IPS-11a (cell line): ENCODE measurements around the gene SERPINA5.

Source experiments
- H3K4me3 ChIP-seq: one replicate; pipeline ENCODE4 v1.5.1; 2013; ENCODE audit warnings: low read depth, low read length, control low read depth

Gene SERPINA5

DNA sequence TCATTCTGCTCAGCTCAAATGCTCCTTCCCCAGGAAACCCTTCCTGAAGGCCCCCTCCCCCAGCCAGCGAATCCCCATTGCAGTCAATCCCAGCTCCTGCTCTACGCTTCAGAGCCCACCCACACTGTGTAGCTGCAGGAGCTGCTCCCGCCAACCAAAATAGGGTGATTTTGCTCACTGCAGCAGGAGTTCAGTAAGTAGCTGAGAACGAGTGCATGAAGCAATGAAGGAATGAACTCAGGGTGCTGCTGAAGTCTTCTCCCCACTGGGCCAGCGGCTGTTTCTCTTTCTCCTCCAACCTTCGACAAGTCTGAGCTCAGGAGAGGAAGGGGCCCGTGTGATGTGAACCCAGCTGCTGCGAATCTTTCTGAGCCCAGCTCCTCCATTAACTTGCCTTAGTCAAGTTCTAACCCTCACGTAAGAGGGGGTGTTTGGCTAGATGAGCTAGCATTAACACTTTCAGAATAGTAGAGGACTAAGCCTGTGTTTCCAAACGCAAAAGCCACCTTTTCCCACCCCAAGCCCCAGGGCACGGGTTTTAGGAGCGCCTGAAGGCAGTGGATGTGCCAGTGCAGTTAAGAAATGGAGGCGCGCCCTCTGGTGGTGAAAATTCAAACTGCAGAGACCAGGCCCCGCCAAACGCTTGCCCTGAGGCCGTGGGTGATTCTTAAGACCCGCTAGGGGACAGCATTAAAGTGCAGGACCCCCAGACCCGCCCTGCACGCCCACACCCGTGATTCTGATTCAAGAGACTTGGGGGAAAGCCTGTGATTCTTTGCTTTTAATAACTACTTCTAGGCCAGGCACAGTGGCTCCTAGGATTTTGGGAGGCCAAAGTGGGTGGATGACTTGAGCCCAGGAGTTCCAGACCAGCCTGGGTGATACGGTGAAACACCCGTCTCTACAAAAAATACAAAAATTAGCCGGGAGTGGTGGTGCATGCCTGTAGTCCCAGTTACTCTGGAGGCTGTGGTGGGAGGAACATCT, 31.9 kb upstream of the SERPINA5 start:
- no peak overlapping the region for H3K4me3 ChIP-seq

GRCh38 chr14:94550041-94550440, 31.2 kb upstream of the SERPINA5 start:
- H3K4me3 ChIP-seq: no peak overlapping the region

DNA sequence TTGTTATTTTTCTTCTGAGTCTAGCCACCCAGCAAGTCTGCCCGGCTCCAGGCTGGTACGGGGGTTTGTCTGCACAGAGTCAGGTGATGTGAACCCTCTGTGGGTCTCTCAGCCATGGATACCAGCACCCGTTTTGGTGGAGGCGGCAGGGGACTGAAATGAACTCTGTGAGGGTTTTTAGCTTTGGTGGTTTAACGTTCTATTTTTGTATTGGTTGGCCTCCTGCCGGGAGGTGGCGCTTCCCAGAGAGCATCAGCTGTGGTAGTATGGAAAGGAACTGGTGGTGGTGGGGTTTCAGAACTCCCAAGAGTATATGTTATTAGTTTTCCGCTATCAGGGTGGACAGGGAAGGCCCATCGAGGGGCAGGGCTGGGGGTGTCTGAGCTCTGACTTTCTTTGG, 25.2 kb upstream of the SERPINA5 start:
- no peak overlapping the region for H3K4me3 ChIP-seq

- no peak overlapping the region for H3K4me3 ChIP-seq
Measured at GRCh38 chr14:94557327-94557726, 23.9 kb upstream of the SERPINA5 start.

GRCh38 chr14:94558842-94559241, 22.4 kb upstream of the SERPINA5 start:
- no peak overlapping the region for H3K4me3 ChIP-seq

DNA sequence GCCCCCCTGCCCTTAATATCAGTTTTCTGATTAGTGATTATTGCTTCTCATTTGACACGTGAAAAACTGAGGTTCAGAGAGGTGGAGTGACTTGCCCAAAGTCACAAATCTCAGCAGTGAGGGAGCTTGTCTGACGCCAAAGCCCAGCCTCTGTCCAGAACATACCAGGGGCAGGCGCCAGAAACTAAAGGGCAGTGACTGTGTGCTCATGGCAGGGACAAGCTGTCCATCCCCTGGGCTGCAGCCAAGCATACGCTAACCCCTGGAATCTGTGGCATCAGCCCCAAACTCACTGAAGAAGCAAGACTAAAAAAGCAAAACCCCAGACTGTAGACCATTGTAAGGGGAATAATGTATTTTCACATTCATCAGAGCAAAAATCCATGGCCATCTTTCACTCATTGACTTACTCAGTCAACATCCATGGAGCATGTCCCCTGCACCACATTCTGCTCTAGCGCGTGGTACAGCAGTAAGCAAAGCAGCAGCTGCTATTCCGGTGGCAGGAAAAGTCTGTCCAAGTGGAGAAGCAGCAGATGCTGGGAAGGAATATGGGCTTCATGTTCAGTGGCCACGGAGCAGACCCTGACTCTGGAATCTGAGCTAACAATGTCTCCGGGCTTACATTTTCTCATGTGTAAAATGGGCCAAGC, 21.5 kb upstream of the SERPINA5 start:
- no peak overlapping the region for H3K4me3 ChIP-seq

GRCh38 chr14:94560291-94560665, 20.9 kb upstream of the SERPINA5 start:
- H3K4me3 ChIP-seq: no peak overlapping the region

GRCh38 chr14:94560751-94561655, 20.2 kb upstream of the SERPINA5 start, which contains the start of gene SERPINA4:
Gene SERPINA4 (plus strand): TSS chr14:94561442. CDS start chr14:94563483, 2,041 bp downstream.
- no peak within 1 kb of the TSS for H3K4me3 ChIP-seq

DNA sequence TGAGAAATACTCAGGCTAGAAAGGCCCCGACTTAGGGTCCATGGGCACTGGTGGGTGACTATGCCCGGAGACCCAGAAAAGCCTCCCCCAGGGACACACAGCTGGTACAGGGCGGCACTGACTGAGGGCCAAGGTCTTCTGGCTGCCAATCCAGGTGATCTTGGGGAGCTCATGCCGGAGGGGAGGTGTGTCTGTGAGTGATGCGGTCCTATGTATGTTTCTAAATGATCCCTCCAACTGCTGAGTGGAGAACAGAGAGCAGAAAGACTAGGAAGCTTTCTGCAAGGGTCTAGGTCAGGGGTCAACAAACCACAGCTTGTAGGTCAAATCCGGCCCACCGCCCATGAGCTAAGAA, 19.6 kb upstream of the SERPINA5 start:
- H3K4me3 ChIP-seq: no peak overlapping the region

GRCh38 chr14:94562022-94562421, 19.2 kb upstream of the SERPINA5 start:
- no peak overlapping the region for H3K4me3 ChIP-seq

DNA sequence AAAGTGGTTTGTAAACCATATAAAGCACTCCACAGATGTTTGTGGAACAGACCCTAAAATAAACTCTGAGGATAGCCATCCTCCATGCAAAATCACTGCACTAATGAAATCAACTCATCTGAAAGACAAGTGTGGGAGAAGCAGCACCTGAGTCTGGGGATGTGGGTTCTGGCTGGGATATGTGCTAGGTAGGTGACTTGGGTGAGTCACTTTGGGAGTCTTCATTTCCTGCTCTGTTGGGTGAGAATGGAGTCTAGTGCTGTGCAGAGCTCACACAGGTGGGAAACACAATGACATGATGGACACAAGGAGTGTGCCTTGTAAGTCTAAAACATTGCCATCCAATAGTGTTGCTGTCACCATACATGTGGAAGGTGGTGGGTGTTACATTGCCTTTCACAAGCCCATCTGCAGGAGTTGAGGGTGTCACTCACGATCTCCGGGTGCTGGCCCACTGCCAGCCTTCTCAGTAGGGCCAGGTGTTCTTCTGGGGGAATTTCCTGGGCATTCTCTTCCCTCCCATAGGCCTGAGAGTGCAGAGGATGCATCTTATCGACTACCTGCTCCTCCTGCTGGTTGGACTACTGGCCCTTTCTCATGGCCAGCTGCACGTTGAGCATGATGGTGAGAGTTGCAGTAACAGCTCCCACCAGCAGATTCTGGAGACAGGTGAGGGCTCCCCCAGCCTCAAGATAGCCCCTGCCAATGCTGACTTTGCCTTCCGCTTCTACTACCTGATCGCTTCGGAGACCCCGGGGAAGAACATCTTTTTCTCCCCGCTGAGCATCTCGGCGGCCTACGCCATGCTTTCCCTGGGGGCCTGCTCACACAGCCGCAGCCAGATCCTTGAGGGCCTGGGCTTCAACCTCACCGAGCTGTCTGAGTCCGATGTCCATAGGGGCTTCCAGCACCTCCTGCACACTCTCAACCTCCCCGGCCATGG, 18.0 kb upstream of the SERPINA5 start:
- H3K4me3 ChIP-seq: no peak overlapping the region

GRCh38 chr14:94564381-94564780, 16.8 kb upstream of the SERPINA5 start:
- no peak overlapping the region for H3K4me3 ChIP-seq

GRCh38 chr14:94568186-94568585, 13.0 kb upstream of the SERPINA5 start:
- no peak overlapping the region for H3K4me3 ChIP-seq

DNA sequence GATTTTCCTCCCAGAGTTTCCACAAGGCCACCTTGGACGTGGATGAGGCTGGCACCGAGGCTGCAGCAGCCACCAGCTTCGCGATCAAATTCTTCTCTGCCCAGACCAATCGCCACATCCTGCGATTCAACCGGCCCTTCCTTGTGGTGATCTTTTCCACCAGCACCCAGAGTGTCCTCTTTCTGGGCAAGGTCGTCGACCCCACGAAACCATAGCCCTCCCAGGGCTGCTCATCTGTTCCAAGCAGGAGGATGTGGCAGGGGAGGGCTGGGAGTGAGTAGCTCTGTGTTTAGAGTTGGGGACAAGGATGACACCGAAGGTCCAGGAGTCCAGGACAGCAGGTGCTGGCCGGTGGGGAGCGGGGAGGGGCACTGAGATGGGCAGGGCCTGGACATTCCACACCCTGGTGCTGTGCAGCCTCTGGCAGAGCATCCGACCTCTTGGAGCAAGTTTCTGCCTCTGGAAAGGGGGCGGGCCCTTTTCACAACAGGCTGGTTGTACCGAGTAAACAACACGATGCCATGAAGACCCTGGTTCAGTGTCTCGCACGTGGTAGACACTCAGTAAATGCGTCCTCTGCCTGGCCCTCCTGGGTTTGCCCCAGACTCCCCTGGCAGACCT, 11.7 kb upstream of the SERPINA5 start:
- H3K4me3 ChIP-seq: no peak overlapping the region

DNA sequence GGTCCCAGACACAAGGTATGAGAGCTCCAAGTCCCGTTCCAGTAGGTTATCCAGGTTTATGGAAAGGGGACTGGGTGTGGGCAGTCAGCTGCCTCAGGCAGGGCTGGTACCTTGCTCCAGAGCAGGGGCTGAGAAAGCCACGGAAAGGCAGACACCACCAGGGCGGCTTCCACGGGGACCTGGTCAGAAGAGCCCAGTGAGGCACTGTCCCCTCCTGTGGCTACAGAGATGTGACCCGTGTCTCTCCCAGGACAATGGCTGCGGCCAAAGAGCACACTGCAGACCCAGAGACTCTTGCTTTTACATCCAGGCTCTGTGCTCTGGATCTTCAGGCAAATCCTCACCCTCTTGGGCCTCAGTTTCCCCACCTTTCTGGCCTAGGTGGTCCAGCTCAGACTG, 11.2 kb upstream of the SERPINA5 start:
- no peak overlapping the region for H3K4me3 ChIP-seq

GRCh38 chr14:94570440-94570839, 10.8 kb upstream of the SERPINA5 start:
- no peak overlapping the region for H3K4me3 ChIP-seq

GRCh38 chr14:94571395-94571794, 9.8 kb upstream of the SERPINA5 start:
- no peak overlapping the region for H3K4me3 ChIP-seq

GRCh38 chr14:94571950-94572349, 9.3 kb upstream of the SERPINA5 start:
- no peak overlapping the region for H3K4me3 ChIP-seq

DNA sequence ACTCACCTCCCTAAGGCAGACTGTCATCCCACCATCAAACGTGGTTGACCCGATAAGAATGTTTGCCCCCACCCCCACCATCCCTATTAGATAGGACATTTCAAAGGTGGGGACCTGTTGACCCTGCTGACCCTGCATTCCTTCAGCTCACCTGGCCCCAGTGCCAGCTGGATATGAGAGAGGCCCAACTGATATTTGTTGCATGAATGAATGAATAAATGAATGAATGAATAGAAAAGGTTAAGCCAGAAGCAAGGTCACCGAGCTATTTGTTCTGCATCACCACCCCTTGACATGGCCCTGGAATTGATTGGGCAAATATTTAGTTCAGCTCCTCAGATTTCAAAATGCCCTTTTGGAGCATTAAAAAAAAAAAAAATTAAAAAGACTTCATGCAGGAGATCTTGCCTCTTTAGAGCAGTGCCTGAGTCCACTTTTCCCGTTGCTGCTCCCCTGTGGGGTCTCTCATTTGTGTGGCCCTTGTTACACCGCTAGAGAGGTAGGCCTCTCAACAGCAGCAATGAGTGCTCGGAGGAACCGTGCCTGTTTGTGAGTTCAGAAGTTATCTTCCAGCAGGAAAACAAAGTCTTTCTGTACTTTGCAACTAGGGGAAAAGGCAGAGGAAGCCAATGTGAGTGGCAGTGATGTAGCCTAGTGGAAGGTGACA, 8.5 kb upstream of the SERPINA5 start:
- H3K4me3 ChIP-seq: no peak overlapping the region
